ENCODE data around the gene NDOR1. TPM values are rescaled to one million over a fixed set of nuclear protein-coding genes. Genes with fewer than 3 reads are reported as not detected.

The NDOR1 gene
- total RNA-seq (2014; rRNA removed; shearing (Covaris generic); ENCODE audit: low replicate concordance): 7.8 and 13.1 TPM in 2 replicates

DNA sequence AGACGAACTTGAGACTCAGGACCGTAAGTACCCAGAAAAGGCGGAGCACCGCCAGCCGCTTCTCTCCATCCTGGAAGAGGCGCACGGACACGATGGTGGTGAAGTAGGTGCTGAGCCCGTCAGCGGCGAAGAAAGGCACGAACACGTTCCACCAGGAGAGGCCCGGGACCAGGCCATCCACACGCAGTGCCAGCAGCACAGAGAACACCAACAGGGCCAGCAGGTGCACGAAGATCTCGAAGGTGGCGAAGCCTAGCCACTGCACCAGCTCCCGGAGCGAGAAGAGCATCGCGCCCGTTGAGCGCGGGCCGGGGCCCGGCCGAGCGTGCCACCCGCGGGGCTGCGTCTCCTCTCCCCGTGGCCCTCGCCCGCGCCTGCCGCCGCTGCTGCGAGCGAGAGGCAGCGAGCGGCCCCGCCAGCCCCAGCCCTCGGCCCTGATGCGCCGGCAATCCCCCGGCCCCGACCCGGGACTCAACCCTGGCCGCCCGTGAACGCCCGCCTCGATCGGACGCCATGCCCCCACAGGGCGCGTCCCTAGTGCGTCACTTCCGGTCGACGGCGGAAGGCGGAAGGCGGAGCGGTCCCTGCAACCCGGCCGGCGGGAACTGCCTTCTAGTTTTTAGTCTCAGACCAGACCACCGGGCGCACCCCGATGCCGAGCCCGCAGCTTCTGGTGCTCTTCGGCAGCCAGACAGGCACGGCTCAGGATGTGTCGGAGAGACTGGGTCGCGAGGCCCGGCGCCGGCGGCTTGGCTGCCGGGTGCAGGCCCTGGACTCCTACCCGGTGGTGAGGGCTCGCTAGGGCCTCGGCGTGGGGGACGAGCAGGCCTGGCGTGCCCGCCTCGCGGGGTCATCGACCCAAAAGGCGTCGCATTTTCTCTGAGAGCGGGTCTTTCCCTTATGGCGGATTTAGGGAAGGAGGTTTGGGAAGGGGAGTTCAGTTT lies at the start of gene NDOR1, which contains the start of gene TMEM203:
NDOR1 (plus strand) TSS at position 575 of the 944 bp plus-strand sequence; CDS start at position 653, 78 bp downstream.
TMEM203 (minus strand) TSS at position 523 of the 944 bp plus-strand sequence; CDS start at position 289, 234 bp downstream.
- H3K9me3 ChIP-seq (ENCODE audit: low read length): no peaks in the 10 kb centered on the region
- peaks cover 49% of the 10 kb centered on the region for H3K4me1 ChIP-seq (ENCODE audit: low read length)
- peak within 1 kb of the TSS; percentile 62 for H3K27ac ChIP-seq (ENCODE audit: low read length)
- H3K36me3 ChIP-seq (ENCODE audit: insufficient read depth, low read length): peaks cover 6% of the 10 kb centered on the region; the same call in 1 of the 2 replicates
- H3K27me3 ChIP-seq (ENCODE audit: low read length): no peaks in the 10 kb centered on the region
- H3K4me2 ChIP-seq (ENCODE audit: low read depth, low read length, poor library complexity, severe bottlenecking): peak within 1 kb of the TSS; percentile 98
- peaks cover 59% of the 10 kb centered on the region for H3K79me2 ChIP-seq (ENCODE audit: low read length)
- DNase-seq: peak; percentile 97
- no peak within 1 kb of the TSS for H2AFZ ChIP-seq (ENCODE audit: low read length)
- peak within 1 kb of the TSS; percentile 100 for H3K9ac ChIP-seq (ENCODE audit: low read length)
- H4K20me1 ChIP-seq (ENCODE audit: insufficient read depth, low read depth, low read length): 0 out of 2 replicates have a peak, but pooled peaks cover 5% of the 10 kb centered on the region
- peak within 1 kb of the TSS; percentile 99 for H3K4me3 ChIP-seq (ENCODE audit: low read length)
- H3K9me2 ChIP-seq (replicated peaks; ENCODE audit: insufficient read depth, low read length): no peaks in the 10 kb centered on the region

DNA sequence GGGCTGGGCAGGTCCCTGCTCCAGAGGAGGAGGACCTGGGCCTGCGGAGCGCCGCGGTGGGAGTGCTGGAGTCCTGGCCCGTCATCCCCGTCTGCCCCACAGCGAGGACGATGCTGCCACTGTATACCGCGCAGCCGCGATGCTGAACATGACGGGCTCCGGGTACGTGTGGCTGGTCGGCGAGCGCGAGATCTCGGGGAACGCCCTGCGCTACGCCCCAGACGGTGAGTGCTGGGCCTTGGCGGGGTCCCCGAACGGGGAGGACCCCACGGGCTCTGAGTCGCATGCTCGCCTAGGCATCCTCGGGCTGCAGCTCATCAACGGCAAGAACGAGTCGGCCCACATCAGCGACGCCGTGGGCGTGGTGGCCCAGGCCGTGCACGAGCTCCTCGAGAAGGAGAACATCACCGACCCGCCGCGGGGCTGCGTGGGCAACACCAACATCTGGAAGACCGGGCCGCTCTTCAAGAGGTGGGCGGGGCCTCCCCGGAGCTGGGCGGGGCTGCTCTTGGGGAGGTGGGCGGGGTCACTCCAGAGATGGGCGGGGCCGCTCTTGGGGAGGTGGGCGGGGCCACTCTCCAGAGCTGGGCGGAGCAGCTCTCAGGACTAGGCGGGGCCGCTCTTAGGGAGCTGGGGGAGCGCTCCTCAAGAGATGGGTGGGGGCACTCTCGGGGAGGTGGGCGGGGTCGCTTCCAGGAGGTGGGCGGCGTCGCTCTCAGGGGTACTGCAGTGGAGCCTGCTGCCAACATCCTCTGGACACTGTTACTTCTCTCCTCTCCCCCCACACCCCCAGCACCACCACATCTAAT lies 48.7 kb upstream of the NDOR1 start:
- no peaks in the 10 kb centered on the region for H3K36me3 ChIP-seq (ENCODE audit: insufficient read depth, low read length)
- no peaks in the 10 kb centered on the region for H3K27me3 ChIP-seq (ENCODE audit: low read length)
- H2AFZ ChIP-seq (ENCODE audit: low read length): no peak overlapping the region
- no peak overlapping the region for H3K27ac ChIP-seq (ENCODE audit: low read length)
- peak; percentile 72 for DNase-seq
- H3K4me3 ChIP-seq (ENCODE audit: low read length): no peak overlapping the region
- H3K4me1 ChIP-seq (ENCODE audit: low read length): no peaks in the 10 kb centered on the region
- no peak overlapping the region for H3K9ac ChIP-seq (ENCODE audit: low read length)
- H4K20me1 ChIP-seq (ENCODE audit: insufficient read depth, low read depth, low read length): 0 out of 2 replicates have a peak, but pooled peaks cover 2% of the 10 kb centered on the region
- no peaks in the 10 kb centered on the region for H3K9me3 ChIP-seq (ENCODE audit: low read length)
- H3K79me2 ChIP-seq (ENCODE audit: low read length): no peaks in the 10 kb centered on the region
- no peaks in the 10 kb centered on the region for H3K9me2 ChIP-seq (replicated peaks; ENCODE audit: insufficient read depth, low read length)
- no peak overlapping the region for H3K4me2 ChIP-seq (ENCODE audit: low read depth, low read length, poor library complexity, severe bottlenecking)

DNA sequence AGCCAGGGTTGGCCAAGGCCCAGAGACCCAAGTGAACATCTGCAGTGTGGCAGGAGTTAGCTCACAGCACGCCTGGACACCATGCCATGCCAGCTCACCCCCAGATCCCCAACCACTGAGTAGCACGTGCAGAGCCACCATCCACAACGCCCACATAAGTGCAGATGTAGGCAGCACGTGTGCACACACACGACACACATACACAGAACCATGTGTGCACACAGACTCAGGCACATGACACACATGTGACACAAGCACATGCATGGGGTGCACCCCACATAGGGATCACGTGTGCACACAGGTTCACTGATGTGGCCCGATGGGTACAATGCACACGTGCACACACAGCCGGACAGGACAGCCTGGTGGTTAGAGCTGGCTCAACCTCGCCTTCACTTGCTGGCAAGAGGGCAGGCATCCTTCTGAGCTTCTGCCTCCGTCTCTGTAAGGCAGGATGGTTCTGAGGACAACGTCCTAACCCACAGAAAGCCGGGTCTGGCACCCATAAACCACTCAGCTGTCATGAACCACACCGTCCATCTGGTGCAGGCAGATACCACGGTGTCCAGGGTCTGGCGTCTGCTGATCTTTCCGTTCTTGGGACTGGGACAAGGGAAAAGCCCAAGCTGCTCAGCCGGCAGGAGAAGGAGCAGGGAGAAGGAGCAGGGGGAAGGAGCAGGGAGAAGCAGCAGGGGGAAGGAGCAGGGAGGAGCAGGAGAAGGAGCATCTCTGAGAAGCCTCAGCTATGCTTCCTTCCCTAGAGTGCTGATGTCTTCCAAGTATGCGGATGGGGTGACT lies 47.7 kb upstream of the NDOR1 start:
- Histone ChIP-seq H3K4me2 (ENCODE audit: low read depth, low read length, poor library complexity, severe bottlenecking) (no peak overlapping the region), H4K20me1 (ENCODE audit: insufficient read depth, low read depth, low read length) (0 out of 2 replicates have a peak, but pooled peaks cover 2% of the 10 kb centered on the region), H3K4me3 (ENCODE audit: low read length) (no peak overlapping the region), H3K9ac (ENCODE audit: low read length) (no peak overlapping the region), H3K27me3 (ENCODE audit: low read length) (no peaks in the 10 kb centered on the region), H3K79me2 (ENCODE audit: low read length) (no peaks in the 10 kb centered on the region), H3K4me1 (ENCODE audit: low read length) (no peaks in the 10 kb centered on the region), H3K36me3 (ENCODE audit: insufficient read depth, low read length) (no peaks in the 10 kb centered on the region), H3K27ac (ENCODE audit: low read length) (no peak overlapping the region), H2AFZ (ENCODE audit: low read length) (no peak overlapping the region), H3K9me3 (ENCODE audit: low read length) (no peaks in the 10 kb centered on the region), H3K9me2 (replicated peaks; ENCODE audit: insufficient read depth, low read length) (no peaks in the 10 kb centered on the region)
- DNase-seq: no peak

DNA sequence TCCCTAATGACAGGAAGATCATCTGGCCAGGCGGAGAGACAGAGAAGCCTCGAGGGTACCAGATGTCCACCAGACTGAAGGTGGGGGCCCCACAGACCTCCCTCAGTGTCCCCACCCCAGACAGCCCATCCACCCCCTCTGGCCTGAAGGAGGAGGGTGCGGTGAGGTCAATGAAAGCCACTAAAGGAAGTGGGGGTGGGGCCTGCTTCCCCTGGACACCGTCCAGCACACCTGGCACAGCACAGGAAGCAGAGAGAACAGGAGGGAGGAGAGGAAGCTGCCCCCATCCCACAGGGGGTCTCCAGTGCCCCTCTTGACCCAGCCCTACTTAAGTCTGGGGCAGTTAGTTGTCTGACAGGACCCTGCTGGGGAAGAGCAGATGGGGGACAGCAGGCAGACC lies 46.9 kb upstream of the NDOR1 start:
- no peak overlapping the region for H2AFZ ChIP-seq (ENCODE audit: low read length)
- DNase-seq: no peak
- H3K36me3 ChIP-seq (ENCODE audit: insufficient read depth, low read length): no peaks in the 10 kb centered on the region
- no peaks in the 10 kb centered on the region for H3K27me3 ChIP-seq (ENCODE audit: low read length)
- no peak overlapping the region for H3K9ac ChIP-seq (ENCODE audit: low read length)
- H3K4me2 ChIP-seq (ENCODE audit: low read depth, low read length, poor library complexity, severe bottlenecking): no peak overlapping the region
- H3K27ac ChIP-seq (ENCODE audit: low read length): no peak overlapping the region
- 0 out of 2 replicates have a peak, but pooled peaks cover 2% of the 10 kb centered on the region for H4K20me1 ChIP-seq (ENCODE audit: insufficient read depth, low read depth, low read length)
- no peaks in the 10 kb centered on the region for H3K4me1 ChIP-seq (ENCODE audit: low read length)
- no peaks in the 10 kb centered on the region for H3K9me3 ChIP-seq (ENCODE audit: low read length)
- H3K4me3 ChIP-seq (ENCODE audit: low read length): no peak overlapping the region
- no peaks in the 10 kb centered on the region for H3K9me2 ChIP-seq (replicated peaks; ENCODE audit: insufficient read depth, low read length)
- no peaks in the 10 kb centered on the region for H3K79me2 ChIP-seq (ENCODE audit: low read length)

DNA sequence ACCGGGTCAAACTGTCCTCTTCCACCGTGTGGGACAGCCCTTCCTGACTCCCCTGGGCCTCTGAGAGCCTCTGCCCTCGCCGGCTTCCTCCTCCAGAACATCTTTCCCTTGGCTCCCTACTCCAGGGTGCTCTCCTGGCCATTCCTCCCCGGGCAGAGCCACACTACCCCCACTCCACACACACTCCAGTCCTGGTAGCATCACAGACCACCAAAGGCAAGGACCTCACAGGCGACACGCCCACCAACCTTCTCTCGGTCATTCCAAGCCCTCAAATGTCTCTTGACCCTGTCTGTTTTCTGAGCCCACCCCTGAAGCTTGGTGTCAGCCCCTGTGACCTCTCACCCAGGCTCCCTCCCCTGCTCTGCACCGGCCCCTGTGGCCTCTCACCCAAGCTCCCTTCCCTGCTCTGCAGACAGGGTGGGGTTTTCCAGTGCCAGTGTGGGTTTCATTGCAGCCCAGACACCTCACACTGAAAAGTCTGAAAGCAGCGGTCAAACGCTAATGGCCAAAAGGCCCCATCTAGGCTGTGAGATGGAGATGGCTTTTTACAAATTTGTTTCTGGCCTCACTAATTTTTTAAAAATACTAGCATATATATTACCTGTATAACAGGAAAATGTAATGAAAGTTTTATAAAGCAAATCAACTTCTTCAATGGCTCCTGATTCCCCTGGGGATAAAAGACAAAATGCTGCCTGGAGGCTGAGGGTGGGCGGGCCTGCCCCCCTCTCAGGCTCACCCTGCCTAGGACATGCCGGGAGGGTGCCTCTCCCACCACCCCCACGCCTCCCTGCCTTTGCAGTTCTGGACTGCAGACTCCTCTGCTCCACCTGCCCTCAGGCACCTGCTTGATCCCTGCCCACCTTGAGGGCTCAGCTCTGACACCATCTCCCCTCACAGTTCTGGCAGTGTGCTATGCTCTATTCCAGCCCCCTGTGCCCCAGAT lies 46.1 kb upstream of the NDOR1 start:
- H3K4me3 ChIP-seq (ENCODE audit: low read length): no peak overlapping the region
- H3K79me2 ChIP-seq (ENCODE audit: low read length): no peaks in the 10 kb centered on the region
- no peak overlapping the region for H3K27ac ChIP-seq (ENCODE audit: low read length)
- H3K27me3 ChIP-seq (ENCODE audit: low read length): no peaks in the 10 kb centered on the region
- no peaks in the 10 kb centered on the region for H3K9me2 ChIP-seq (replicated peaks; ENCODE audit: insufficient read depth, low read length)
- no peaks in the 10 kb centered on the region for H3K36me3 ChIP-seq (ENCODE audit: insufficient read depth, low read length)
- no peak overlapping the region for H3K4me2 ChIP-seq (ENCODE audit: low read depth, low read length, poor library complexity, severe bottlenecking)
- no peaks in the 10 kb centered on the region for H3K9me3 ChIP-seq (ENCODE audit: low read length)
- H3K9ac ChIP-seq (ENCODE audit: low read length): no peak overlapping the region
- no peak for DNase-seq
- H3K4me1 ChIP-seq (ENCODE audit: low read length): no peaks in the 10 kb centered on the region
- H4K20me1 ChIP-seq (ENCODE audit: insufficient read depth, low read depth, low read length): 0 out of 2 replicates have a peak, but pooled peaks cover 2% of the 10 kb centered on the region
- no peak overlapping the region for H2AFZ ChIP-seq (ENCODE audit: low read length)

DNA sequence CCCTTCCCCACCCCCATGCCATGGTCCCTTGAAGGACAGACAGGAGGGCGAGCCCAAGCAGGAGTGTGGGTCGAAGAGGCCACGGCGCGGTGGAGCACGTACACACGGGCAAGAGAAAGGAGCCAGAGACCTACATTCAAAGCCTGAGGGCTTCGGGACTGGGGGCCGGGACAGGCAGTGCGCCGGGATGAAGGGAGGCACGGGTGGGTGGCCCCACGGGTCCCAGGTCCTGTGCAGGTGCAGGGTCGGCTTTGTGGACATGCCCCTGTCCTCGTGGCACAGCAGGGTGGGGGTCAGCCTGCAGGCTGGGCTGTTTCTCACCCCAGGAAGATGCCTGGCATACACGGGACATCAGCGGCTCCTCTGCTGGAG lies 45.5 kb upstream of the NDOR1 start:
- Histone ChIP-seq H3K27me3 (ENCODE audit: low read length) (no peaks in the 10 kb centered on the region), H3K4me2 (ENCODE audit: low read depth, low read length, poor library complexity, severe bottlenecking) (no peak overlapping the region), H3K4me1 (ENCODE audit: low read length) (no peaks in the 10 kb centered on the region), H3K79me2 (ENCODE audit: low read length) (no peaks in the 10 kb centered on the region), H3K27ac (ENCODE audit: low read length) (no peak overlapping the region), H3K4me3 (ENCODE audit: low read length) (no peak overlapping the region), H2AFZ (ENCODE audit: low read length) (no peak overlapping the region), H3K36me3 (ENCODE audit: insufficient read depth, low read length) (no peaks in the 10 kb centered on the region), H3K9me3 (ENCODE audit: low read length) (no peaks in the 10 kb centered on the region), H4K20me1 (ENCODE audit: insufficient read depth, low read depth, low read length) (0 out of 2 replicates have a peak, but pooled peaks cover 2% of the 10 kb centered on the region), H3K9me2 (replicated peaks; ENCODE audit: insufficient read depth, low read length) (no peaks in the 10 kb centered on the region), H3K9ac (ENCODE audit: low read length) (no peak overlapping the region)
- DNase-seq: no peak

All from Karpas-422 (cell line).